Urinary bladder (tissue), 4 donors: ENCODE measurements around the gene AK9. TPM values are rescaled to one million over a fixed set of nuclear protein-coding genes. Genes with fewer than 3 reads are reported as not detected.
"Not testable (repeated sequence)": the region's sequence is repeated elsewhere in the genome, so short reads cannot be mapped to it uniquely, and the experiment has no call there.

Source experiments
- DNase-seq: peaks from one replicate; pipeline ENCODE4 v3.0.0-alpha.2; 2015; ENCODE audit errors: extremely low spot score
- H3K27ac ChIP-seq: one replicate; pipeline ENCODE4 v1.5.1; 2013; ENCODE audit warnings: low read depth, mild to moderate bottlenecking, moderate library complexity
- H3K36me3 ChIP-seq: one replicate; pipeline ENCODE4 v1.6.1; 2013; ENCODE audit warnings: mild to moderate bottlenecking, moderate library complexity; ENCODE audit not compliant: insufficient read depth
- H3K4me1 ChIP-seq: one replicate; pipeline ENCODE4 v1.6.1; 2013; ENCODE audit warnings: mild to moderate bottlenecking, moderate library complexity; ENCODE audit not compliant: insufficient read depth
- H3K4me3 ChIP-seq: one replicate; pipeline ENCODE4 v1.5.1; 2013; ENCODE audit warnings: low read depth, low read length
- WGBS: extraction: QIAGEN DNeasy Blood & Tissue Kit; methylation state at CpG from one replicate; pipeline ENCODE4 v1.1.7; 2013; 5-methylcytosine and 5-hydroxymethylcytosine counted together
- polyA plus RNA-seq: library from polyadenylated mRNA; stranded (reverse); fragments of 200-250 nt; gene quantifications from one replicate; pipeline ENCODE4 v1.2.3, GENCODE V29; 2013
- total RNA-seq: library from RNA; depleted of rRNA; stranded (reverse); fragments of >200 nt; gene quantifications from one replicate; pipeline ENCODE4 v1.2.3, GENCODE V29; 2014
- donor health status: healthy with polysubstance abuse.
- donor health status: healthy.

AK9 gene
- total and polyA plus RNA-seq, 2 donors: 7.3 to 15.4 TPM

DNA sequence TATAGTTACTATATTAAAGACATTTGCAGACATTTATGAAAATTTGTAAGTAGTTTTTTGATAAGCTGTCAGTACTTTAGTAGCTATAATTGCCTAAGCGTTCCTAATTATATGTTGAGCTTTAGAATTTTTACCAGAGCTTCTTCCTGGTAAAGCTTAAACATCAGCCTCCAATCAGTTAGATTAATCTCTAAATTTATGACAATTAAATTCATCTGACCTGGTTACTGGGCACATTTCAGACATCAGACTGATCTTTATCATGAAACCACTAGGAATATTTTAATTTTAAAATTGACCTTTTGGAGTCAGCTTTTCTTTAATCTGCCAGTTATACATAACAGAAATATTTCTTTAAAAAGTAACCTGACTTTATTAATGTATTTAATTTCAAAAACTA is 23.6 kb upstream of the AK9 start:
- no peaks in the 10 kb centered on the region for H3K4me1 ChIP-seq
- 78% methylated on average over 1 of the region's 1 CpG for WGBS

DNA sequence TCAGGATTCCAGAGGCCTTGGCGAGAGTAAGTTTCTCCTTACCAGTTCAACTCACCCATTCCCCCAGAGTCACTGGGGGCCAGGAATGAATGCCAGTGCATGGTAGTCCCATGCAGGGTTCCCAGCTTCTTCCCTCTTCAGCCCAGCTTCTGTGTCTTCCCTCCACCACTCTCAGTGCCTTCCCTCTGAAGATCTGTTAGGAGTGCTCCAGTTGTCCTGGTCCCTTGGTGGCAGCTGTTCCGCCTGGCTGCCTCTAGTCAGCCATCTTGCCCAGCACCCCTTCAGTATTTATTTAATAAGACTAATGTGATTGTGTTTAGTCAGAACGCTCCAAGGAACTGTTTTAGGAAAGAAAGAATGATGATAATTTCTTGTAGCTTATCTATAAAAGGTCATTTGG is 23.2 kb upstream of the AK9 start:
- no peak for DNase-seq
- H3K36me3 ChIP-seq: no peaks in the 10 kb centered on the region
- no peak overlapping the region for H3K27ac ChIP-seq
- H3K4me1 ChIP-seq: no peaks in the 10 kb centered on the region
- no peak overlapping the region for H3K4me3 ChIP-seq
- 84% methylated on average over 3 of the region's 3 CpGs for WGBS

More for the DNA sequence above, 23.6 kb upstream of the AK9 start:
- Histone ChIP-seq H3K27ac (no peak overlapping the region), H3K4me3 (no peak overlapping the region), H3K36me3 (no peaks in the 10 kb centered on the region)
- DNase-seq: no peak

DNA sequence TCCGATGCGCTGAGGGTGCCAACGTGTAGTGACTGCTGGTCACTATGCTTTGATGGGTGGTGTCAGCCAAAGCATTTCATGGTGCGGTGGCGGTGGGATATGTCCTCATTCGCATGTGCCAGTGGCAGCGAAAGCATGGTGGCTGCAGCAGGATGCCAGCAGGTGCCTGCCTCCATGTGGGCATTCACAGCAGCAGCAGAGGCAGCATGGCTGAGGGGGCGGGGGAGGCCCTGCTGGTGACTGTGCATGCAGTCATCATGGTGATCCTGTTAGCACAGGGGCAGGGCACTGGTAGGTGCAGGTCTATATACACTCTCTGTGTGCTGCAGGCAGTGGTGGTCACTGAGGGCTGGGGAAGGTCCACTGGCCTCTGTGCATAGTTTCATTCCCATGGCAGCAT is 22.1 kb upstream of the AK9 start:
- Histone ChIP-seq H3K36me3 (no peaks in the 10 kb centered on the region), H3K4me1 (no peaks in the 10 kb centered on the region), H3K27ac (no peak overlapping the region), H3K4me3 (no peak overlapping the region)
- no peak for DNase-seq
- 98% methylated on average over 8 of the region's 8 CpGs for WGBS

DNA sequence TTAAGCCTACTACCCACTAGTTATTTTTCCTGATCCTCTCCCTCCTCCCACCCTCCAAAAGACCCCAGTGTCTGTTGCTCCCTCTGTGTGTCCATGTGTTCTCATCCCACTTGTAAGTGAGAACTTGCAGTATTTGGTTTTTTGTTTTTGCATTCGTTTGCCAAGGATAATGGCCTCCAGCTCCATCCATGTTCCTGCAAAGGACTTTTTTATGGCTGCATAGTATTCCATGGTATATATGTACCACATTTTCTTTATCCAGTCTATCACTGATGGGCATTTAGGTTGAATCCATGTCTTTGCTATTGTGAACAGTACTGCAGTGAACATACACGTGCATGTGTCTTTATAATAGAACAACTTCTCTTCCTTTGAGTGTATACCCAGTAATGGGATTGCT is 17.1 kb upstream of the AK9 start:
- DNase-seq, H3K27ac ChIP-seq, H3K4me1 ChIP-seq, H3K4me3 ChIP-seq, H3K36me3 ChIP-seq: not testable (repeated sequence)
- WGBS: 92% methylated on average over 2 of the region's 2 CpGs

DNA sequence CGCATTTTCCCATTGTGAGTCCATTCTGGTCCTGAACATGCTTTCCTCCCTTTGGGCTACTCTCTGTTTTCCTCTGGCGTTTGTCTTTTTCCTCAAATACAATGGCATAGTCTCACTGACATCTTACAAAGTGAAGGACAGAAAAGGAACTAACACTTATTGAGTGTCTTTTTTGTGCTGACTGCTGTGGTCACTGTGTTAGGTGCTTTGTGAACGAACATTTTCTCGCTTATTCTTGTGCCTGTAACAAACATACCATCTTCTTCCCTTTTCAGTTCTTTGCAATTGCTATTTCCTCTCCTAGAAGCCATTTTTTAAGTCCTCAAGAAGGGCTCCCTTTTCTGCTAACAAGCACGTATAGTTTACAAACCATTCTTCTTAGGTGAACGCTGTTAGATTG is 15.5 kb upstream of the AK9 start:
- Histone ChIP-seq H3K27ac (no peak overlapping the region), H3K4me1 (no peaks in the 10 kb centered on the region), H3K36me3 (no peaks in the 10 kb centered on the region), H3K4me3 (no peak overlapping the region)
- 77% methylated on average over 6 of the region's 6 CpGs for WGBS
- no peak for DNase-seq

DNA sequence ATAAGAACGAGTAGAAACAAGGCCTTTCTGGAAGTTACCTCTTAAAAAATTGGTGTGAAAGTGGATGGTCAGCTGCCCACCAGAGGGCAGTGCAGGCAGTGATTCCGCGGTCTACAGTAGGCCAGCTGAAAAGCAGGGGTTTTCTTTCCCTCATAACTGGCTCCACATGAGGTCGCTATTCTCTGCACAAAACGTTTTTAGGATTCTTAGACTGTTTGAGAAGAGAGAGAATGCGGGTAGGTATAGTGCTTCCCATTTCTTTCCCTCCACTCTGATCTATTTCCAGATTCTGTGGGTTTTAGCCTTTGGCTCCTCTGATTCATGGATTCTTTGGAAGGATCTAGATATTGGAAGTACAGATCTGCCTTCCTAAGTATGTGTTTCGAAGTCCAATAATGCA is 14.3 kb upstream of the AK9 start:
- Histone ChIP-seq H3K4me1 (no peaks in the 10 kb centered on the region), H3K4me3 (no peak overlapping the region), H3K36me3 (no peaks in the 10 kb centered on the region), H3K27ac (no peak overlapping the region)
- WGBS: 17% methylated on average over 7 of the region's 7 CpGs
- peak; percentile 82 for DNase-seq

DNA sequence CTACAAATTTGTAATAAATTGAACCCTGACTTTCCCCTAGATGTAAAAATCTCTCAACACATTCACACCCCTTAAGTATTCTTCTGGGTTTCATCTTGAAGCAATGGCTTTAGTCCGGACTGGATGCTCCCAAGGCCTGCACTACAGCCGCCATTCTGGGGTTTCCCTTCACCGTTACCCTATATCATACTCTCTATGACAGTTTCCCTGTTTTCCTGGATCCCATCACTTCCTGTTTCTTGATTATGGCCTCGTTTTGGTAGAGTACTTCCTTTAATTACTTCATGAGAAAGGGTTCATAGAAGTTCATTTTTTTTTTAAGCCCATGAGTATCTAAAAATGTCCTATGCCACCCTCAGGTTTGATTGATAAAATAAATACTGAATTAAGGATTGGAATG is 11.8 kb upstream of the AK9 start:
- WGBS: 68% methylated on average over 4 of the region's 4 CpGs
- no peak for DNase-seq
- Histone ChIP-seq H3K27ac (no peak overlapping the region), H3K4me1 (no peaks in the 10 kb centered on the region), H3K36me3 (no peaks in the 10 kb centered on the region), H3K4me3 (no peak overlapping the region)

DNA sequence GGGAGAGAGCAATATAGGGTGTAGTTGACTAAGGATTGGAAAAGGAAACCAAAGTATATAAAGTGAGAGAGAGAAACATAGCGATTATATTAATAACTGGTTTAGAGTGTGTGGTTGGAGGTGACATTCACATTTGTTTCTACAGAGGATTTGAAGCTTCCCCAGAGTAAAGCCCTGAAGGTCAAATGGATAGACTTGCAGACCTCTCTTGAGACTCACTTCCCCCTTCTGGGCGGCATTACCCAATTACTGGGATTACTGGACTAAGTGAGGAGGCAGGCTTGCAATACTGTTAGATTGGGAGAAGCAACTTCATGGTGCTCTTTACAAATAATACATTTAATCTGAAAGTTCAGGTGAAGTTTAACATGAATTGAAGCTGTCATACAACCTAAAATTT is 10.8 kb upstream of the AK9 start:
- H3K4me3 ChIP-seq: no peak overlapping the region
- 75% methylated on average over 2 of the region's 2 CpGs for WGBS
- H3K4me1 ChIP-seq: no peaks in the 10 kb centered on the region
- H3K27ac ChIP-seq: no peak overlapping the region
- DNase-seq: no peak
- no peaks in the 10 kb centered on the region for H3K36me3 ChIP-seq

DNA sequence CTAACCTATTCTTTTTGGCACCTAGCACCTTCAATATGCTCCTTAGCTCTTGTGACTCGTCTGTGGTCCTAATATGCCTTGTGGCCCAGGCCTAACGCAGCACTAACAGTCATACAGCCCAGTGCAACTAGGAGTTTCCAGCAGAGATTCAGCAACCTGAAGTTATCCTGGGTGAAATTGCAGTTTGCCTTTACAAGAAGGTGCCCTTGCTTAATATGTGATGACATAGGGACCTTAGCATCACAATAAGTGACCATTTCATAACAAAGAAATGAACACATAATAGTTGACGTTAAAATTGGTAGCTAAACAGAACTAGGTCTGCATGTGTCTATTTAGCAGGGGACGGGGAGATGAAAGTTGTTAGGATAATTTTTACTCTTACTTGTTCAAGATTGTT is 10.2 kb upstream of the AK9 start:
- Histone ChIP-seq H3K36me3 (no peaks in the 10 kb centered on the region), H3K27ac (no peak overlapping the region), H3K4me1 (no peaks in the 10 kb centered on the region), H3K4me3 (no peak overlapping the region)
- DNase-seq: no peak
- WGBS: 90% methylated on average over 4 of the region's 4 CpGs

DNA sequence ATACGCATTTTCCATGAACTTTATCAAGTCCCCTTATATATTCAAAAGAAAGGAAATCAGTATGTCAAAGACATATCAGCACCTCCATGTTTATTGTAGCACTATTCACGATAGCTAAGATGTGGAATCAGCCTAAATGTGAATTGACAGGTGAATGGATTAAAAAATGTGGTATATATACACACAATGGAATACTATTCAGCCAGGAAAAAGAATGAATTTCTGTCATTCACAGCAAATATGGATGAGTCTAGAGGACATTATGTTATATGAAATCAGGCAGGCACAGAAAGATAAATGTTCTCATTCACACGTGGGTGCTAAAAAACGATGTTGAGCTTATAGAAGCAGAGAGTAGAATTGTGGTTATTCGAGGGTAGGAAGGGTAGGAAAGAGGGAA is 5.4 kb upstream of the AK9 start:
- no peak for DNase-seq
- Histone ChIP-seq H3K27ac (no peak overlapping the region), H3K4me1 (no peaks in the 10 kb centered on the region), H3K4me3 (no peak overlapping the region), H3K36me3 (no peaks in the 10 kb centered on the region)
- 96% methylated on average over 5 of the region's 5 CpGs for WGBS

DNA sequence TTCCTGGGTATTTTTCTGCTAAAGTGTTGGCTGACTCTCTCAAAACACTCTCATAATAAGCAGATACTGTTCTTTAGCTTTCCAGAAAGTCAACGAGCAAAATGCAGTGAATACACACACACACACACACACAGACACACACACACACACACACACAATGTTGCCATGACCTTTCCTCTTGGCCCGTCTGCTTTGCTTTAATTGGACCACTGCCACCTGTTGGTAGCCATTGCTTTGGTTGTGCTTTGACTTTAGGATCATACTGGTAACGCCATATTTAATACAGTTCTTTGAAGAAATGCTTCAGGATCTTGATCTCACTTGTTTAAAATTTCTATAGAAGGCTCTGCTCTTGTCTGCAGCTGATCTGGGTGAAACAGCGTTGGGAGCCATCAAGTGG is 4.5 kb upstream of the AK9 start:
- no peaks in the 10 kb centered on the region for H3K36me3 ChIP-seq
- no peak overlapping the region for H3K27ac ChIP-seq
- no peak for DNase-seq
- no peaks in the 10 kb centered on the region for H3K4me1 ChIP-seq
- 76% methylated on average over 4 of the region's 4 CpGs for WGBS
- H3K4me3 ChIP-seq: no peak overlapping the region

DNA sequence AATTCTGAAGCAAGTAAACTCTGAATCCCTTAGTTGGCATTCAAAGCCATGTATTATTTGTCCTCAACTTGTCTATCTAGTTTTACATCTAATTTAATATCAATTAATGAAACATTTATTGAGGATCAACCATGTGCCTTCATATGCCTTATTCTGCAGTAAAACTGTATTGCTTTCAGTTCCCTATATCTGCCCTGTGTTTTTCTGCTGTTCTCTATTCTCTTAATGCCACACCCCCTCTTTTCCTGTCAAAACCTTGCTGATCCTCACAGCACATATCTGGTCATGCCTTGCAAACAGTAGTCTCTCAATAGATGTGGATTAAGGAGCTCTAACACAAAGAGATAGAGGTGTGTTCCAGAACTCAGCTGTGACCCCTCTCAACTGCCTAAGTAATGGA is 2.1 kb upstream of the AK9 start:
- DNase-seq: no peak
- no peaks in the 10 kb centered on the region for H3K36me3 ChIP-seq
- H3K4me1 ChIP-seq: no peaks in the 10 kb centered on the region
- no peak overlapping the region for H3K27ac ChIP-seq
- H3K4me3 ChIP-seq: no peak overlapping the region

DNA sequence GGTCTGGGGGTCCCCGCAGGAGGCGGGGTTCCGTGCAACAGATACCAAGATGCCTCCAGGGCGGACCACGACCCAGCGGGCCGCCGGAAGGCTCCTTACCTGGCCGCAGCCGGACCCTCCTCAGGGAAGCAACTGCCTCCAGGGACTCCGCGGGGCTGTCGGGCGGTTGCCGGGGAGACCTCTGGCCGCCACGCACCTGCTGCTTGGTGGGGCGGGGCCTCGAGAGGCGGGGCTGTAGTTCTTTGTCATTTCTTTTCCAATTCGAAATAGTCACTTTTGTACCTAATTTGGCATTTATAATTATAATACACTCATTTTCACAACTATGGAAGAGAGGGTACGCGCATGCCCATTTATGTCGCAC is 647 bp downstream of the AK9 start:
- no peak for DNase-seq
- peak overlapping the region; percentile 61 for H3K4me3 ChIP-seq
- H3K36me3 ChIP-seq: no peaks in the 10 kb centered on the region
- no peaks in the 10 kb centered on the region for H3K4me1 ChIP-seq
- WGBS: under 1% methylated on average over 24 of the region's 24 CpGs
- H3K27ac ChIP-seq: no peak overlapping the region

DNA sequence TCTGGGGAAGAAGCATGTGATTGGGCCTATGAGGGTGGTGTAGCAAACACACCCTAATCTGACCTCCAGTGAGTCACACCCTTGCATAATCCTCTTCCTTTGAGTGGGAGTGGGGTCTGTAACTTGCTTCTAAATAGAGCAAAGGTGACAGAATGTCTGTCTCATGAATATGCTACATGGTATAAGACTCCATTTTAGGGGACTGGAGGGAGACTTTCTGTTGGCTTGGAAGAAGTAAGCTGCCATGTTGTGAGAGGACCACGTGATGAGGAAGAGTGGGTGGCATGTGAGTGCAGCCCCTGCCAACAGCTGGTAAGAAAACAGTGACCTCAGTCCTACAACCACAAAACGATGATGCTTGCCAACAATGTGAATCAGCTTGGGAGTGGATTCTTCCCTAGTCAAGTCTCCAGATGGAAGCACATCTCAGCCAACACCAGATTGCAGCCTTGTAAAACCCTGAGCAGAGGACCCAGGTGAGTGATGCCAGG is 3.7 kb downstream of the AK9 start:
- H3K27ac ChIP-seq: no peak overlapping the region

DNA sequence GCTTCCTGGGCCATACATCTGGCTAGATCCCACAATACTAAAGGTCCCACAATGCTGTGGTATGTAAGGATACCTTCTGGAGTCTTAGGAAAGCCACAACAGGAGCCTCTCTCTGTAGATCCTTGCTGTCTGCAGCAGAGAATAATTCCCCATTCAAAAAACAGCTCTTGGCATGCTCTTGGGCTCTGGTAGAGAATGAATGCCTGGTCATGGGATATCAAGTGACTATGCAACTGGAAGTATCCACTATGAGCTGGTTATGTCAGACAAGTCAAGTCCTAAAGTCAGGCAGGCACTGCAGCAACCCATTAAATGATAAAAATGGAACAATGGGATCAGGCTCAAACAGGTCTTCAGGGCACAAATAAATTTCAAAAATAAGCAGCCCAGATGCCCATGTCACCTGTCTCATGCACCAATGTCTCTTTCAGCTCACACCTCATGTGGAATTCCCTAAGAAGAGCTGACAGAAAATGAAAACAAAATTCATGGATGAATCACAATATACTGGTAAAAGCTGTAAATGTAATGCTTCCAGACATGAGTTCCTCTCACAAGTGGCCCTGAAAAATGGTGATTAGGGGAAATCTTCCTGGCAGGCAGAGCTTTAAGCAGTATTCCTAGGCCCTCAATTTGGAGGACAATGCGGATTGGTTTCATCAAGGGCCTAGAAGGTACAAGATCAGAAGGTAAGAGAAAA is 4.3 kb downstream of the AK9 start:
- 98% methylated on average over 1 of the region's 1 CpG for WGBS
- no peaks in the 10 kb centered on the region for H3K4me1 ChIP-seq
- no peaks in the 10 kb centered on the region for H3K36me3 ChIP-seq
- no peak for DNase-seq
- no peak overlapping the region for H3K27ac ChIP-seq
- no peak overlapping the region for H3K4me3 ChIP-seq

More for the DNA sequence above, 3.7 kb downstream of the AK9 start:
- Histone ChIP-seq H3K4me1 (no peaks in the 10 kb centered on the region), H3K4me3 (no peak overlapping the region), H3K36me3 (no peaks in the 10 kb centered on the region)
- DNase-seq: no peak
- WGBS: 39% methylated on average over 2 of the region's 2 CpGs
